ENCODE measurements around the gene ZDHHC14.

DNA sequence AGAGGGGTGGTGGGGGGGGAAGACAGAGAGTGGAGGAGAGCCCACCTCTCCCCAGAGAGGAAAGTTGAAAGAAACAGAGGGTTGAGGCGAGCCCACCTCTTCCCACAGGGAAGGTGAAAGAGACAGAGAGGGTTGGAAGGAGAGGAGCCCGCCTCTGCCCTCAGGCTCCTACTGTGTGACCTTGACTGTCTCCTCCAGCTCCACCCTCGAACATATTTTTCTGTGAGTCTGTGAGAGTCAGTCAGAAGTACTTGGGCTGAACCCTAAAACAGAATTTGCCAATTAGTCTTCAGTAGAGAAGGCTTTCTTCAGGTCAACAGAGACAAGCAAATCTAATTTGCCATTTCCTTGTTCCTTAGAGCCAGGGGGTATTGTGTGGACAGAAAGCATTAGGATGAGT lies 288.3 kb downstream of the ZDHHC14 start:
- TF ChIP-seq CTCF (IDR thresholded peaks at IDR 0.05) (no peak), POLR2A (IDR thresholded peaks at IDR 0.05) (no peak), POLR2AphosphoS5 (IDR thresholded peaks at IDR 0.05) (no peak)
